Tibial nerve (tissue), 4 donors: ENCODE measurements around the gene PRPS1.

Source experiments
- CTCF ChIP-seq, 5 experiments: fragments of 200-600 bp in 3 of 5; fragments of 450-650 bp in 2 of 5; sonication (generic) in 3 of 5; IDR thresholded peaks; one replicate each; pipeline ENCODE4 v1.5.1; 2016 to 2019; ENCODE audit warnings: antibody characterized with exemption in 5 of 5, mild to moderate bottlenecking in 3 of 5, moderate library complexity in 2 of 5
- EP300 ChIP-seq, 2 donors: sonication (generic); formaldehyde crosslinking; IDR thresholded peaks; one replicate each; pipeline ENCODE4 v1.6.1; 2017; ENCODE audit warnings: antibody characterized with exemption in 2 of 2, mild to moderate bottlenecking in 1 of 2
- POLR2A ChIP-seq, 2 donors: fragments of 450-650 bp; IDR thresholded peaks; one replicate each; pipeline ENCODE4 v1.6.1; 2017; ENCODE audit warnings: antibody characterized with exemption in 2 of 2, mild to moderate bottlenecking in 2 of 2, moderate library complexity in 2 of 2

GRCh38 chrX:107581923-107582322 is 46.4 kb upstream of the PRPS1 start:
- TF ChIP-seq CTCF (IDR thresholded peaks at IDR 0.05): no peak
- TF ChIP-seq POLR2A (IDR thresholded peaks at IDR 0.05): no peak
- TF ChIP-seq EP300 (IDR thresholded peaks at IDR 0.05): no peak
